ENCODE results near the gene RASL10A. TPM values are rescaled to one million over a fixed set of nuclear protein-coding genes. Genes with fewer than 3 reads are reported as not detected.

RASL10A gene
- total and polyA plus RNA-seq, 5 donors = 1.1 to 2.9 (median 1.4) TPM

DNA sequence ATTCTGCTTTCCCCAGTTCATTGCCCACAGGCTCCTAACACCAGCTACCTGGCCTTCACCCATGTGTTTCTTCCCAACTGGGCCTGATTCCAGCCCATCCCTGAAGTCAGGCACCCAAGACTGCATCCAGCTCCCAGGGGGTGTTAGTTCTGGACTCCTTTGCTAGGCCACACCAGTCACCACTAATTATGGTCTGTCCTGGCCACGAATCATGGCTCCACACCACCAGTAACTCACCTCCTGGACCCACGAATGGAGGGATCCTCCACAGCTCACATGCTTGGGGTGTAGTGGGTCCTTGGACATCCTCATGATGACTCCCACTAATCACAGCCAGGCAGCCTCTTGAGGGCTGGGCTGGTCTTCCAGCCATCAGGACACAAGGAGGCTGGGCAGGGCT is 3.6 kb upstream of the RASL10A start:
- Histone ChIP-seq H3K4me1 (ENCODE audit: control insufficient read depth, insufficient read depth, low read length) (no peaks in the 10 kb centered on the region), H3K4me3 (ENCODE audit: low read length) (no peak overlapping the region), H3K27me3 (ENCODE audit: control insufficient read depth, insufficient read depth) (no peaks in the 10 kb centered on the region), H3K27ac (ENCODE audit: low read length) (no peak overlapping the region), H3K9me3 (ENCODE audit: control insufficient read depth, low read length) (no peaks in the 10 kb centered on the region)
- intact Hi-C loops (cut with DNase I) = no loop called here
- WGBS = 83% methylated on average over 2 of the region's 2 CpGs
- DNase-seq (no peak), ATAC-seq (no peak)

DNA sequence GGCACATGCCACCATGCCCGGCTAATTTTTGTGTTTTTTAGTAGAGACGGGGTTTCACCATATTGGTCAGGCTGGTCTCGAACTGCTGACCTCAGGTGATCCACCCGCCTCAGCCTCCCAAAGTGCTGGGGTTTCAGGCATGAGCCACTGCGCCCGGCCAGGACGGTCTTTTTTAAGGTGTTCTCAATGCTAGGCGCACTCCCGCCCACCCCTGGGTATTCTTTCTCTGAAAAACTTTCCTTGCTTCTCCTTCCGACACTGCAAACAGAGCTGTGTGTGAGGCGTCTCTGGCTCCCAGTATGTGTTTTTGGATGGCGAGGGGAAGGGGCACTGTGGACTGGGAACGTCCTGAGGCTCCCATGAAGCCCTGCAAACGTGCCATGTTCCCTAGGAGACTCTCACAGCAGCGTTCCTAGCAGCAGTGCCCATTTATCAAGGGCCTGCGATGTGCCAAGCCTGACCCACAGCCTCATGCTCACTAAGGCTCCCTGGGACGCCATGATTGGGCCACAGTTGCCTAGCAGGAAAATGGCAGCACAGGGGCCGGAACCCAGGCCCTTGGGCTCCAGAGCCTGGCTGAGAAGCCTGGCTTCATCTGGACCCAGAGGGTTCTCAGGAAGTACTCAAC is 2.4 kb upstream of the RASL10A start:
- 93% methylated on average over 18 of the region's 18 CpGs for WGBS
- DNase-seq (peak in 1 of 3 donors; percentile 39), ATAC-seq (no peak)
- H3K4me3 ChIP-seq (ENCODE audit: low read length) = no peak overlapping the region
- H3K27ac ChIP-seq (ENCODE audit: low read length) = no peak overlapping the region
- intact Hi-C loops (cut with DNase I) = no loop called here
- no peaks in the 10 kb centered on the region for H3K27me3 ChIP-seq (ENCODE audit: control insufficient read depth, insufficient read depth)
- H3K4me1 ChIP-seq (ENCODE audit: control insufficient read depth, insufficient read depth, low read length) = peaks cover 10% of the 10 kb centered on the region
- no peaks in the 10 kb centered on the region for H3K9me3 ChIP-seq (ENCODE audit: control insufficient read depth, low read length)

DNA sequence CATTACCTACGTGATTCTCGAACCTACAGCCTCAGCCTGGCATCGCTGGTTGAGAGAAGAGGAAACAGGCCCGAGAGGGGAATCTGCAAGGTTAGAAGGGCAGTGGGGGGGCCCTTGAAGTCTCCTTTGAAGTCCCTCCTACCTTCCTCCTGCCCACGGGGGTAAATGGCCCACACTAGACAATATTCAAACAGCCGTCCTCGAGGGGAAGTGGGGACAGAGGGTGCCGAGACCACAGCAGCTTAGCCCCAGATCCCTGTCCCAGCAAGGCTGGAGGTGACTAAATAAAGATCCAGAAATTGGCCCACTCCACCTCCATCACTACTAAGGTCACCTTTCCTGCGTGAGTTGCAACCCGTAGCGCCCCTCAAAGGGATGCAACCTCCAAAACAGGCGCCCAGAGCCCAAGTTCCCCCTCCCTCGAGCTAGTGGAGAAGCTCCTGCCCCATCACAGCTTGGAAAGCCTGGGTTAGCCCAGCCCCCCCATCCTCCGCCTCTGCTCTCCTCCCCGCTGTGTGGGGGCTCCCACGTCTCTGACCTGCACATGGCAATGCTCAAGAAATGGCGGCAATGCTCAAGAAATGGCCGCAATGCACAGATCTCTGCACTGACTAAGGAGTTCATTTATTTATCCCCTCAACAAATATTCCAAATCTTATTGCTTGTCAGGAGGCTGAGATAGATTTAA is 788 bp upstream of the RASL10A start:
- peak in 2 of 3 donors; percentile 45 to 49 for DNase-seq
- no peaks in the 10 kb centered on the region for H3K9me3 ChIP-seq (ENCODE audit: control insufficient read depth, low read length)
- WGBS = 63% methylated on average over 18 of the region's 18 CpGs
- intact Hi-C loops (cut with DNase I) = no loop called here
- no peaks in the 10 kb centered on the region for H3K27me3 ChIP-seq (ENCODE audit: control insufficient read depth, insufficient read depth)
- H3K4me1 ChIP-seq (ENCODE audit: control insufficient read depth, insufficient read depth, low read length) = peaks cover 11% of the 10 kb centered on the region
- no peak overlapping the region for H3K4me3 ChIP-seq (ENCODE audit: low read length)
- no peak for ATAC-seq
- no peak overlapping the region for H3K27ac ChIP-seq (ENCODE audit: low read length)

DNA sequence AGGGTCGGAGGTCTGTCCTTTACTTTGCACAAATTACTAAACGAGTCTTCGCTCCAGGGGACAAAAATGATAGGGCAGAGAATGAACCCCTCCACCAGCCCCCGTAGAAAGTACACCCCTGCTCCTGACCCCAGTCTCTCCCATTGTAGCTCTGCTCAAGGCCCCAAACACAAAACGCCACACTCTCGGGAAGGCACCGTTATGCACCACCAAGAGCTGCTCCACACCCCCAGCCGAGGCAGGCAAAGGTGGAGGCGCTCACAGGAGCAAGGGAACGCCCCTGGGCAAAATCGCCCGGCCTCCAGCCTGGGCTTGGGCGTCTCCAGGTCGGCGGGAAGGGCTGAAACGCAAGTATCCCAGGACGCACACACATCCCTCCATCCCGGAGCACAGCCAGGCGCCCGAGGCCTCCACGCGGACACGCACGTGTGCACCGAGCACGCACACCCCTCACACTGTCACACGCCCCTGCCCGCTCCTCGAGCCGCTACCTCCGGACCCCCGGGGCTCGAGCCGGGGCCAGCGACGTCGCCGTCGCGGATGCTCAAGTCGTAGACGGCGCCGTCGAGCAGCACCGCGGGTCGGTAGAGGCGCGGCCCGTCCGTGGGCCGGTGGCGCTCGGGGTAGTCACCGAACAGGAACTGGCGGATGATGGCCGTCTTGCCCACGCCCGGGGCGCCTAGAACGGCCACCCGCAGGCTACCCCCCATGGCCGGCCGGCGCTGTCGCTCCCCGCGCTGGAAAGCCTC is 786 bp downstream of the RASL10A start:
- Histone ChIP-seq H3K4me3 (ENCODE audit: low read length) (peak overlapping the region; percentile 48), H3K4me1 (ENCODE audit: control insufficient read depth, insufficient read depth, low read length) (peaks cover 17% of the 10 kb centered on the region), H3K27ac (ENCODE audit: low read length) (no peak overlapping the region), H3K27me3 (ENCODE audit: control insufficient read depth, insufficient read depth) (no peaks in the 10 kb centered on the region), H3K9me3 (ENCODE audit: control insufficient read depth, low read length) (no peaks in the 10 kb centered on the region)
- WGBS = 3% methylated on average over 69 of the region's 69 CpGs
- ATAC-seq (no peak), DNase-seq (peak; percentile 26 to 67 (median 50))
- intact Hi-C loops (cut with DNase I) = no loop called here

DNA sequence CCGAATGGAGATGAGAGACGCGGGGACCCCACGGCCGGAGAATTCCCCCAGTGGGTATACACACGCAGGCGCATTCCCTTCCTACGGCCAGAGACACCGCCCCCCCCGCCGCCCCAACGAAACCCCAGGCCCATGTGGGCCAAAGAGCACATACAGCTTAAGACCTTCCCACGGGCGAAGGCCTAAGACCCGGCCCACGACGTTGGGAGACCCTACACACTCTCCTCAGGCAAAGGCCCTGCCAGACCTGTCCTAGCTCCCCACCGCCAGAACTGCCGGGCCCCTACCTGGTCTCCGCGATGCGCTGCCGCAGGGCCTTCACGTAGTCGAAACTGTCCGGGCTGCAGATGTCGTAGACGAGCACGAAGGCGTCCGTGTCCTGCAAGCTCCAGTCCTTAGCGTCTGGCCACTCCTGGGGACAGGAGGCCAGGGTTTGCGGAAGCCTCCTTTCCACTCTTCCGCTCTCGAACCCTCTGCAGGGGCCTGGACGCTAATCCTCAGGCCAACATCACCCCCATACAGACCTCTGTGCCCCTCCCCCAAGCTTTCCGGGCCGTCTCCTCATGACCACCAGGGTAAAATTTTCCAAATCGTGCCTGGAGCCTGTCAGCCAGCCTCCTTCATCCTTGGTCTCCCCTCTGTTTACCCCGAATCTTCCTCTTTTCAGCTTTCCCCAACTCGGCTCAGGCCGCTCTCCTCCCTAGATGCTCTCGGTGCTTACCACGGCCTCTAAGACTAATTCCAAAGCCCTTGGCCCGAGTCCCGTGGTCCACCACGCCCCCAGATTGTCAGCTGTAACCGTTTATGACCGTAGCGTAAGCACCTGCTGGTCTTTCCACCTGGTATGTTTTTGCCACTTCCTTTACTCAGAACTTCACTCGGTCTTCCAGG is 1.7 kb downstream of the RASL10A start:
- no peaks in the 10 kb centered on the region for H3K27me3 ChIP-seq (ENCODE audit: control insufficient read depth, insufficient read depth)
- H3K4me1 ChIP-seq (ENCODE audit: control insufficient read depth, insufficient read depth, low read length) = peaks cover 24% of the 10 kb centered on the region
- H3K27ac ChIP-seq (ENCODE audit: low read length) = no peak overlapping the region
- no peak for ATAC-seq
- intact Hi-C loops (cut with DNase I) = no loop called here
- whole genome bisulfite sequencing = 19% methylated on average over 51 of the region's 51 CpGs
- no peaks in the 10 kb centered on the region for H3K9me3 ChIP-seq (ENCODE audit: control insufficient read depth, low read length)
- DNase-seq = peak; percentile 26 to 63 (median 50)
- H3K4me3 ChIP-seq (ENCODE audit: low read length) = no peak overlapping the region

DNA sequence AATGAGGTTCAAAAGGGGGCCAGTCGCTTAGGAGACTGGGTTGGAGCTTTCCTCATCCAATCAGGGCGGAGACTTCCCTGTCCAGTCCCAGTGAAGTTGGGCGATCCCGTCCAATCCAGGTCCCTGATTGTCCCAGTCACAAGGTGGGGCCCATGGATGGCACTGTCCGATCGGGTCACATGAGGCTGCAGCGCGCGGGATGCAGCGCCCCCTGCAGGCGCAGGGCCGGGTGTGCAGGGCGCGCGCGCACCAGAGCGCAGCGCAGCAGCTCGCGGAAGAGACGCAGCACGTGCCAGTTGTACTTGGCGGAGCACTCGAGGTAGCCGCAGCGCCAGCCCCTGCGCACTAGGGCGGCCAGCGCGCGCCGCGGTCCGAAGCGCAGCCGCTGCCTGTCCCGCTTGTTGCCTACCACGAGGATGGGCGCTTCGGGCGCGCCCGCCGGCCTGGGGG is 2.3 kb downstream of the RASL10A start:
- ATAC-seq (peak in 1 of 2 donors; percentile 9), DNase-seq (peak; percentile 55 to 82 (median 78))
- H3K4me3 ChIP-seq (ENCODE audit: low read length) = no peak overlapping the region
- H3K9me3 ChIP-seq (ENCODE audit: control insufficient read depth, low read length) = no peaks in the 10 kb centered on the region
- H3K27me3 ChIP-seq (ENCODE audit: control insufficient read depth, insufficient read depth) = no peaks in the 10 kb centered on the region
- H3K4me1 ChIP-seq (ENCODE audit: control insufficient read depth, insufficient read depth, low read length) = peaks cover 27% of the 10 kb centered on the region
- 15% methylated on average over 44 of the region's 44 CpGs for WGBS
- H3K27ac ChIP-seq (ENCODE audit: low read length) = no peak overlapping the region
- intact Hi-C loops (cut with DNase I) = no loop called here

DNA sequence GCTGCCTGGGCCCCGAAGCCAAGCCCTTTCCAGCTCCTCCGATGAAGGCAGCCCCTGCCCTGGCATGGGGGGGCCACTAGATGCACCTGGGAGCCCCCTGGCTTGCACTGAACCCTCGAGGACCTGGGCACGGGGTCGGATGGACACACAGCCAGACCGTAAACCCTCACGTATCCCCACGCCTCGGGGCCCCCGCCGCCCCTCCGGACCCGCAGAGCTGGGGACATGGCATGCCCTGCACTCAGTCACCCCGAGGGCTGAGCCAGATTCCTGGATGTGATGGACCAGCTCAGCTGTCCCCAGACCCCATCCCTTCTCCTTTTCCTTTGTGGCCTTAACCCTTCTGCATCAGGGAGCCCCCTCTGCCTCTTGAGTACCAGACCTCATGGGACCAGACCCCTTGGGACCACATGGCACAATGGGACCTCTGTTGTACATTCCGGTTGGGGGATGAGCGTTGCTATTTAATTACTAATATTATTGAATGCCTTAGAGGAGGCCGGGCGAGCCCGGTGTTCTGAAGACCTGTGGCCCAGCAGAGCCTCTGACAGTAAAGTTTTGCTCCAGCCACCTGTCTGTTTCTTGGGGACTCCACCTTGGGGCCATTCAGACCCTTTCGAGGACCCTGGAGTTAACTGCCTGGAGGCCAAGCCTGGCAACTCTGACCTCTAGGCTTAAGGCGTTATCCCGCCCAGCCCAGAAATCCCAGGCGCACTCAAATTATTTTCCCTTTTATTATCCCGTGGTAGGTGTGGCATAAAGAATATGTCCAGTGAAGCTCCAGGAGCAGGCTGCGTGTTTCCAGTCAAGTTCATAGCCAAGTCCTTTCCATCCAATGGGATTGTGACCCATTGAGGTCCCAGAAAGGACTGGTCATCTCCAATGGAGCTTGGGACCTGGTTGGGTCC is 3.0 kb downstream of the RASL10A start:
- Histone ChIP-seq H3K9me3 (ENCODE audit: control insufficient read depth, low read length) (no peaks in the 10 kb centered on the region), H3K27ac (ENCODE audit: low read length) (no peak overlapping the region), H3K4me3 (ENCODE audit: low read length) (no peak overlapping the region), H3K4me1 (ENCODE audit: control insufficient read depth, insufficient read depth, low read length) (peaks cover 30% of the 10 kb centered on the region), H3K27me3 (ENCODE audit: control insufficient read depth, insufficient read depth) (no peaks in the 10 kb centered on the region)
- no peak for ATAC-seq
- peak; percentile 11 to 74 (median 51) for DNase-seq
- 88% methylated on average over 25 of the region's 25 CpGs for WGBS
- intact Hi-C loops (cut with DNase I) = no loop called here

DNA sequence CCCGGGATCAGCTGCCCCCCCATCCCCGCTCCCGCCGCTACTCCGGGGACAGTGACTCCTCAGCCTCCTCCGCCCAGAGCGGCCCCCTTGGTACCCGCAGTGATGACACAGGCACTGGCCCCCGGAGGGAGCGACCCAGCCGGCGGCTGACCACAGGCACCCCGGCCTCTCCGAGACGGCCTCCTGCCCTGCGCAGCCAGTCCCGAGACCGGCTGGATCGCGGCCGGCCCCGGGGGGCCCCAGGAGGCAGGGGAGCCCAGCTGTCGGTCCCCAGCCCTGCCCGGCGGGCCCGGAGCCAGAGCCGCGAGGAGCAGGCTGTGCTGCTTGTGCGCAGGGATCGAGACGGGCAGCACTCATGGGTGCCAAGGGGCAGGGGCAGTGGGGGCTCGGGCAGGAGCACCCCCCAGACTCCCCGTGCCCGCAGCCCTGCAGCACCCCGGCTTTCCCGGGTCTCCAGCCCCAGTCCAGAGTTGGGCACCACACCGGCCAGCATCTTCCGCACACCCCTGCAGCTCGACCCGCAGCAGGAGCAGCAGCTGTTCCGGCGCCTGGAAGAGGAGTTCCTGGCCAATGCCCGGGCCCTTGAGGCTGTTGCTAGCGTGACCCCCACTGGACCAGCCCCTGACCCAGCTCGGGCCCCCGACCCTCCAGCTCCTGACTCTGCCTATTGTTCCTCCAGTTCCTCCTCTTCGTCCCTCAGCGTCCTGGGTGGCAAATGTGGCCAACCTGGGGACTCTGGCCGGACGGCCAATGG is 3.9 kb downstream of the RASL10A start:
- peak overlapping the region; percentile 16 for H3K4me3 ChIP-seq (ENCODE audit: low read length)
- H3K4me1 ChIP-seq (ENCODE audit: control insufficient read depth, insufficient read depth, low read length) = peaks cover 30% of the 10 kb centered on the region
- no peaks in the 10 kb centered on the region for H3K9me3 ChIP-seq (ENCODE audit: control insufficient read depth, low read length)
- H3K27me3 ChIP-seq (ENCODE audit: control insufficient read depth, insufficient read depth) = no peaks in the 10 kb centered on the region
- DNase-seq (peak; percentile 60 to 90 (median 87)), ATAC-seq (peak; percentile 1)
- peak overlapping the region; percentile 20 for H3K27ac ChIP-seq (ENCODE audit: low read length)
- intact Hi-C loops (cut with DNase I) = no loop called here
- WGBS = 45% methylated on average over 50 of the region's 50 CpGs

DNA sequence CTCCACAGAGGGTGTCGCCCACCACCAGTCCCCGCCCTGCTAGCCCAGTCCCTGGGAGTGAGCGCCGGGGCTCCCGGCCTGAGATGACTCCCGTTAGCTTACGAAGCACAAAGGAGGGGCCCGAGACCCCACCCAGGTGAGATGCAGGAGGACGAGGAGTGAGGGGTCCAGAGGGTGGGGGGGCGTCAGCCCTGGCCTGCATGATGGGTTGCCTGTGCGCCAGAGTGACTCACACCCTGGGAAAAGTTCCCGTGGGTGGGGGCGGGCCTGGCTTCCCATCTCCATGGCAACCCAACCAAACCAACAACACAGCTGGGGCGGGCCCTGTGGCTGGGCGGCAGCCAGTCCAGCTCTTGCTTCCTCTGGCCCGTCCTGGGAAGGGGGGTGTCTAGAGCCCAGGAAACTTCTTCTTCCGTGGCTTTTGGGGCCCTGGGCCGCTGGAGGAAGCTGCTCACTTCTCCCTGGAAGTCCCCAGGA is 4.6 kb downstream of the RASL10A start:
- WGBS = 16% methylated on average over 18 of the region's 18 CpGs
- intact Hi-C loops (cut with DNase I) = no loop called here
- ATAC-seq = peak; percentile 74 to 76
- peak; percentile 97 to 99 (median 99) for DNase-seq
- Histone ChIP-seq H3K4me3 (ENCODE audit: low read length) (peak overlapping the region; percentile 16), H3K9me3 (ENCODE audit: control insufficient read depth, low read length) (no peaks in the 10 kb centered on the region), H3K27ac (ENCODE audit: low read length) (peak overlapping the region; percentile 76), H3K27me3 (ENCODE audit: control insufficient read depth, insufficient read depth) (no peaks in the 10 kb centered on the region), H3K4me1 (ENCODE audit: control insufficient read depth, insufficient read depth, low read length) (peaks cover 30% of the 10 kb centered on the region)
